HG02588 (cell line): Measurements from ENCODE around the gene EHMT1.

Experiments
- ATAC-seq: cut with Tn5 transposase; IDR thresholded peaks from one replicate; pipeline ENCODE4 v1.9.1; 2021; ENCODE audit warnings: mild to moderate bottlenecking, moderate library complexity; ENCODE audit not compliant: unreplicated experiment

The EHMT1 gene

DNA sequence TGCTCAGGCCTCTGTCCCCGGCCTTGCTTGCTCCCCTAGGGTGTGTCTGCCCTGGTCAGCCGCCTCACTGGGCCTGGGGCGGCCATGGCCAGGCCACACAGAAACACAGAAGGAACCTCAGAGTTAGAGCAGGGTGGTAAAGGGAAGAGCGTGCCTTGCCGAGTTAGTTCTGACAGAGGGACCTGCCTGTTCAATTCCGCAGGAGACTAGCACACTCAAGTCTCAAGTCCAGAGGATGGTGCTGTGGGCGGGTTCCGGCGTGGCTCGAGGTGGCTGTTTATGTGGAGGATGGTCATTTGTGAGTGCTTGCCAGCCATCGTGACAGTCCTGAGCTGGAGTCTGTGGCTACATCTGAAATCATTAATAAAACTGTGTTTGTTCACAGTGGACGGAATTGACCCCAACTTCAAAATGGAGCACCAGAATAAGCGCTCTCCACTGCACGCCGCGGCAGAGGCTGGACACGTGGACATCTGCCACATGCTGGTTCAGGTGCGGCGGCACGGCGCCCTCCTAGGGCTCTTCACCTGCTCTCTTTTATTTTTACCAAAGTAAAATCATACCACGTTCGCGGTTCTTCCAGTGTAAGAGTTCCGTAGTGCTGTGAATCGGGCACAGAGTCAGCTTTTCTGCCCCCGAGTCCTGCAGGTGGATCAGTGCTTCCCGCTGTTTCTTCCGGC is 163.2 kb downstream of the EHMT1 start:
- no peak for ATAC-seq

DNA sequence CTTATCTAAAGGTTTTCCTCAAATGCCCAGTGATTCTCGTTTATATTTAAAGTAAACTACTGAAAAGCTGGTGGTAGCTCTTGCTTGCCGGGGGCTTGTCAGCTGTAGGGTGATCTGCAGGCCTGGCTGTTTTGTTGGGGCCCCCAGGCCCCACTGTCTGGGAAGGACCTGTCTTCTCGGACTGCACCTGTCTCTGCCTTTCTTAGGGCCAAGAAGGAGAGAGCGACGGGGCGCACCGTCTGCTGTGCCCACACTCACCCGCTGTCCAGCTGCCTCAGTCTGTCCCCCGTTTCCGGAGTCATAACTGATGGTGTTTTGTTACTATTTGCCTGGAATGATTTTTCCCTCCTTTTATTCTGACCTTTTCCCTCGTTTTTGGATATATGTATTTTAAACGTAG is 164.7 kb downstream of the EHMT1 start:
- ATAC-seq, result no peak

- ATAC-seq, result no peak
Measured at GRCh38 chr9:137784046-137784445, 165.2 kb downstream of the EHMT1 start.

DNA sequence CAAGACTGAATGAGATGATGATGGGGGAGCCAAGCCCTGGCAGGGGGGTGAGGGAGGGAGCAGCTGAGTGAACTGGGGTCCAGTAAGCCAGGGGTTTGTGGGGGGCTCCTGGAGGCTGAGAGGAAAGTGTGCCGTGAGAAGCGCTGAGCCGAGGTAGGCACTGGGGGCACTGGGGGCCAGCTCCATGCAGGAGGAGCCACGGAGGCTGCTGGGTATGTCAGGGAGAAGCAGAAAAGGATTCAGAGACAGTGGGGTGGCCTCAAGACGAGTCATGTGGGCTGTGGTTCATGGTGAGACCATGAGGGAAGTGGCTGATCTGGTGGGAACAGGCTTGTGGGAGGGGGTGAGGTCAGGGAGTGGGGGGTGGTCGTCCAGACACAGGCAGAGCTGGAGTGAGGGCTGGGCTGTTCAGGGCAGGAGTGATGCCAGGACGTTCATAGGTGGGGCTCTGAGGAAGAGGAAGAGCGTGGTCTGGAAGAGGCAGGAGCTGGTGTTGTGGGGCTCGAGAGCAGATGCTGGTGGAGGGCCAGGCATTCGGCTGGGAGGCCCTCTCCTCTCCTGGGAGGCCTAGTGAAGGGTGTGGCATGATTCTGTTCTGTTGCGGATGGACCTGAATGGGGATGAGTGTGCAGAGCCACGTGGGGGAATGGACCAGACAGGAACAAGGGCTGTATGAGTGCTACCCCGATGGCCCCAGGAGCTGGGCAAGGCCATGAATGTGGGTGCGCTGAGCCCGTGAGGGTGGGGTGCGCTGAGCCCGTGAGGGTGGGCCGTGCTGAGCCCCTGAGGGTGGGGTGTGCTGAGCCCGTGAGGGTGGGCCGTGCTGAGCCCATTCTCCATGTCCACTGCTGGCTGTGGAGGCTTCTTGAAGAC is 166.1 kb downstream of the EHMT1 start:
- ATAC-seq, result no peak

GRCh38 chr9:137785704-137786161 is 166.9 kb downstream of the EHMT1 start:
- ATAC-seq, result no peak

GRCh38 chr9:137786511-137786920 is 167.7 kb downstream of the EHMT1 start:
- ATAC-seq, result no peak

- no peak for ATAC-seq
Measured at GRCh38 chr9:137787381-137787780, 168.6 kb downstream of the EHMT1 start.

- ATAC-seq, result no peak
Measured at GRCh38 chr9:137787786-137788505, 169.1 kb downstream of the EHMT1 start.

DNA sequence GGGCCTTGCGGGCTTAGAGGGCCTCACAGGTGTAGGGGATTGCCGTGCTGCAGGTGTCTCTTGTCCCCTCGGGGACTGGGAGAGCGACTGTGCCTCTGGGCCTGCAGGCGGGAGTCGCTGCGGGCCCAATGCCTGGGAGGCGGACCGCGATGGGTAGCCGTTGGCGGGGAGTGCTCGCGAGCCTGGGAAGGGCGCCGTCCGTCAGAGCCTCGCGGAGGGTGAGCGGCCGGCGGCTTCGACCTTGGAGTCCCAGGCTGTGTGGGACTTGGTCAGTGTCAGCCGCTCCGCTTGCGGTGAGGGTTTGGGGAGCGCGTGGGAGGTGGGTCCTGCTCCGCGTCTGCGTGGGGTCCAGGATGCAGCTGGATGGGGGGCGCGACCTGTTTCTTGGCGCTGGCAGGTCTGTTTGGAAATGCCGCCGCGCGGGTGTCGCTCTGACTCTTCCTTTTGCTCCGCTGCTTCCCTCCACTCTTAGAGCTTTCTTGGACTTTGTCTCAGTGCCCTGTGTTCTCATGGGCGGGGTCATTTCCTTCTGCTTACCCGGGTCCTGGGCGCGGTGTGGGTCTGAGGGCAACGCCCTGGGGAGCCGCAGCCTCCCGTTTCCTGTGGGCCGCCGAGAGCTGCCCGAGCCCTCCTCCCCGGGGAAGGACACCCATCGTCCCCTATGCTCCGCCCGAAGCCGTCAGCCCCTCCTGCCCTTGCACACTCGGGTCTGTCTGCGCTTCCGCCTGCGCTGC is 169.9 kb downstream of the EHMT1 start:
- no peak for ATAC-seq

GRCh38 chr9:137789295-137789895 is 170.6 kb downstream of the EHMT1 start:
- no peak for ATAC-seq

- no peak for ATAC-seq
Measured at GRCh38 chr9:137791947-137792346, 173.1 kb downstream of the EHMT1 start.

- no peak for ATAC-seq
Measured at GRCh38 chr9:137793196-137793841, 174.5 kb downstream of the EHMT1 start.

GRCh38 chr9:137795156-137795666 is 176.4 kb downstream of the EHMT1 start:
- no peak for ATAC-seq

DNA sequence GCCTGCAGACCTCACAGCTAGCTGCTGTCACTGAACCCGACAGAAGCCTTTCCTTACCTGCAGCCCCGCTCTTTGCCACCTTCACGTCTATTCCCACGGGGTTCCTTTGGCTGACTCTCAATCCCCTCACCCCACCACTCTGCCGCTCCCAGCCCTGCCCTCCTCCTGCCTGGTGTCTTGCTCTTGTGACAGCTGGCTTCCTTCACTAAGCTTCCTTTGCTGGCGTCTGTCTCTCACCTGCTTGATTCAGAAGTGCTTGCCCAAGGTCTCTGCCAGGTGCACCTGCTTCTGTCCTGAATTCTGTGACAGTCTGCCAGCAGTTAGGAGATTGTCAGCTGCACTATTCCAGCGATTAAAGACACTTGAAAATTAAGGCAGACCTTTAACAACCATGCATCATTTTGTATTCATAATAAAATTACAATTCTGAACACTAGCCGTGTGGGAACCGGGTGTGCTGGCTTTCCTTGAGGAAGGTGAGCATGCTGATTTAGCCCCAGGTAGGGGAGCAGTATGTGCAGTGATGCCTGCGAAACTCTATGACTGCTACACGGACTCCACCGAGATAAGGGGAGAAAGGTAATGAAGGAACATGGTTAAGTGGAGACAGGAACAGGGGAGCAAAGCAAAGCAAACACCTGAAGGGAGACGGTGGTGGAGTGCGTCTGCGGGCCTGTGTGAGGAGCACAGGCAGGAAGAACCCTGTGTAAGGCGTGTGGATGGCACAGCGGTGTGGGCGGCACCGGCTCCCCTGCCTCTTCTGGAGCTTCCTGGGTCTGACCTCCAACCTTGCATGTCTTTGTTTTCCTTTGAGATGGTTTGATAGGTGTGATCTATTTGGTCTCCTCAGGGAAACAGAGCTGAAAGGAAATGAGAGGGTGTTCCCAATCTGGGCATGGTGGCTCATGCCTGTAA is 178.7 kb downstream of the EHMT1 start:
- ATAC-seq, result no peak

DNA sequence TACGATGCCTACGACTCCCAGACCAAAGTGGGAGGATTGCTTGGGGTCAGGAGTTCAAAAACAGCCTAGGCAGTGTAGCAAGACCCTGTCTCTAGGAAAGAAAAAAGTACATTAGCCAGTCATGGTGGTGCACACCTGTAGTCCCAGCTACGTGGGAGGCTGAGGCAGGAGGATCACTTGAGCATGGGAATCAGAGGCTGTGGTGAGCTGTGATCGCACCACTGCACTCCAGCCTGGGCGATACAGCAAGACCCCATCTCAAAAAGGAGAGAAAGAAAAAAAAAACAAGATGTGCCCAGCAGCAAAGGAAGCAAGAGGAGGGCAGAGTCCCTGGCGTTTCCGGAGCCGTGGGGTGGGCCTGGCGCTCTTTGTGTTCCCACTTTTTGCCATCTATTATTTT is 179.3 kb downstream of the EHMT1 start:
- ATAC-seq, result no peak

GRCh38 chr9:137798901-137799629 is 180.3 kb downstream of the EHMT1 start:
- ATAC-seq, result no peak

- ATAC-seq, result no peak
Measured at GRCh38 chr9:137799630-137799983, 180.8 kb downstream of the EHMT1 start.
